Subcutaneous adipose tissue (tissue), 4 donors: ENCODE measurements around the gene IQSEC1. TPM values are rescaled to one million over a fixed set of nuclear protein-coding genes. Genes with fewer than 3 reads are reported as not detected.

Experiments used
- total RNA-seq, 4 donors: library from RNA; depleted of rRNA; stranded (reverse); fragments of >200 nt; gene quantifications; one replicate each; pipeline ENCODE4 v1.1.0, GENCODE V29; 2016
- TF ChIP-seq, protein P1 (sequence below): fragments of 450-650 bp; IDR thresholded peaks from one replicate; pipeline ENCODE4 v1.5.1; 2016; ENCODE audit warnings: low read depth, mild to moderate bottlenecking, control low read depth, antibody characterized with exemption, moderate library complexity

Gene IQSEC1
- total RNA-seq, 4 donors from 2014 or later = 44.3 to 99.1 (median 51.8) TPM

DNA sequence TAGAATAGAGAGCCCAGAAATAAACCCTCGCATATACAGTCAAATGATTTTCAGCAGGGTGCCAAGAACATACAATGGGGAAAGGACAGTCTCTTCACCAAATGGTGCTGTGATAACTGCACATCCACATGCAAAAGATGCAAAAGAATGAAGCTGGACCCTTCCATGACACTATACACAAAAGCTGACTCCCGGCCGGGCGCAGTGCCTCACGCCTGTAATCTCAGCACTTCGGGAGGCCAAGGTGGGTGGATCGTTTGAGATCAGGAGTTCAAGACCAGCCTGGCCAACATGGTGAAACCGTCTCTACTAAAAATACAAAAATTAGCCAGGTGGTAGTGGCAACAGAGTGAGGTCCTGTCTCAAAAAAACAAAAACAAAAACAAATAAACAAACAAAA is 43.2 kb upstream of the IQSEC1 start:
- TF ChIP-seq, protein P1, sequence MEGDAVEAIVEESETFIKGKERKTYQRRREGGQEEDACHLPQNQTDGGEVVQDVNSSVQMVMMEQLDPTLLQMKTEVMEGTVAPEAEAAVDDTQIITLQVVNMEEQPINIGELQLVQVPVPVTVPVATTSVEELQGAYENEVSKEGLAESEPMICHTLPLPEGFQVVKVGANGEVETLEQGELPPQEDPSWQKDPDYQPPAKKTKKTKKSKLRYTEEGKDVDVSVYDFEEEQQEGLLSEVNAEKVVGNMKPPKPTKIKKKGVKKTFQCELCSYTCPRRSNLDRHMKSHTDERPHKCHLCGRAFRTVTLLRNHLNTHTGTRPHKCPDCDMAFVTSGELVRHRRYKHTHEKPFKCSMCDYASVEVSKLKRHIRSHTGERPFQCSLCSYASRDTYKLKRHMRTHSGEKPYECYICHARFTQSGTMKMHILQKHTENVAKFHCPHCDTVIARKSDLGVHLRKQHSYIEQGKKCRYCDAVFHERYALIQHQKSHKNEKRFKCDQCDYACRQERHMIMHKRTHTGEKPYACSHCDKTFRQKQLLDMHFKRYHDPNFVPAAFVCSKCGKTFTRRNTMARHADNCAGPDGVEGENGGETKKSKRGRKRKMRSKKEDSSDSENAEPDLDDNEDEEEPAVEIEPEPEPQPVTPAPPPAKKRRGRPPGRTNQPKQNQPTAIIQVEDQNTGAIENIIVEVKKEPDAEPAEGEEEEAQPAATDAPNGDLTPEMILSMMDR = no peak

DNA sequence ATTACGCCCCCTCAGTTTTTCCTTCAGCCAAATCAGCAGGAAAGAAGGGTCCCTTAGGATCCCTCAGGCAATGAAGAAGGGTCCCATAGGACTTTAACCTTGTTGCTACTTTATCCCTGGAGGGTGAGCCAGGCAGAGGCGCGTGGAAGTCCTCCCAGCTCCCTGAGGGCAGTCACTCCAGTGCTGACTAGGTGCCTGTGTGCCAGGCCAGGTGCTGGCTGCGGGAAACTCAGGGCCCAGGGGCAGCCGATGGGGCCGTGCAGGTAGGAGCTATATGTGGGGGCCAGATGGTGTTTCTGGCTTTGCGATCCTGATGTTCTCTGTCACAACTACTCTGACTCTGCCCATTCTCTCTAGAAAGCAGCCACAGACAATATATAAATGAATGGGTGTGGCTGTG is 42.8 kb upstream of the IQSEC1 start:
- TF ChIP-seq, protein P1 = no peak

DNA sequence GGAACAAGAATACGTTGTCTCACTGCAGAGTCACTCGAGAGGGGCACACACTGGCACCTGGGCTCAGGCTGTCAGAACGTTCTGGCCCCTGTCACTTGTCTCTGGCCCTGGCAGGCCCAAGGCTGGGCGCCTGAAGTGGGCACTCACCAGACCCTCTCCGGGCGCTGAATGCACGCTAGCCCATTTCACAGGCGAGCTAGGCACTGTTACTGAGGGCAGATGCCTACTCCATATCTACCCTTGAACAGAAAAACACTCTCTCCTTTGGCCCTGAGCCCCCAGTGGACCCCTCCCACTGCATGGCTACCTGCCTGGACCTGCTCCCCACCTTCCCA is 42.3 kb upstream of the IQSEC1 start:
- TF ChIP-seq, protein P1 = no peak

DNA sequence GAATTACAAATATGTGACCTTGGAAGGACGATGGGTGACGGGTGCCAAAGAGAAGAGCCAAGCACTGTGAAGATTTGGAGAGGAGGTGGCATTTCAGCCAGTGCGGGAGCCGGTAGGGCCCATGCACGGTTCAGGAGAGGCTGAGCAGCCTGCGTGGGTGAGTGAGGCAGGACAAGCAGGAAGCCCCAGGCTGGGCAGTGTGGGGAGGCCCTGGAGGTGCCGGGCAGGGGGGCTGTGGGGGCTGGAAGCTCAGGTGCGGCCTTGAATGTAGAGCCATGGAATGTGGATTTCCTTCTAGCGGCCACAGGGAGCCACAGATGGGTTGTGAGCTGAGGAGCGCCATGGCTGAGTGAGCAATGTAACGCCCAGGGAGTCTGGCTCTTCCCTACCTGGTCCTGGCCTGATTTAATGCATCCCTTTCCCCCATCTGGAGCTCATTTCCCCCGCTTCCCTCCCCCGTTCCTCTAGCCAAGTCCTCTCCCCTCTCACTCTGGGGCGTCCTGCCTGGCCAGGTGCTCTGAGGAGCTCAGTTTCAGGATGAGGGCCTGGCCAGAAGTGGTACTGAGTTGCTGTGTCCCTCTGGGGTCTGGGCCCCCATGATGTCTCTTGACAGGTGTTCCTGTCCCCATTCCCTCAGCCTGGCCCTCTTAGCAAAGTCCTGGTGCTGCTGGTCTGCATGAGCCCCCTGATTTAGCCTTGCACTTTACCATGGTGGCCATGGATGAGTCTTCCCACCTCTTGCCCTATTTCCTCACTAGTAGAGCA is 41.8 kb upstream of the IQSEC1 start:
- TF ChIP-seq, protein P1 = no peak

DNA sequence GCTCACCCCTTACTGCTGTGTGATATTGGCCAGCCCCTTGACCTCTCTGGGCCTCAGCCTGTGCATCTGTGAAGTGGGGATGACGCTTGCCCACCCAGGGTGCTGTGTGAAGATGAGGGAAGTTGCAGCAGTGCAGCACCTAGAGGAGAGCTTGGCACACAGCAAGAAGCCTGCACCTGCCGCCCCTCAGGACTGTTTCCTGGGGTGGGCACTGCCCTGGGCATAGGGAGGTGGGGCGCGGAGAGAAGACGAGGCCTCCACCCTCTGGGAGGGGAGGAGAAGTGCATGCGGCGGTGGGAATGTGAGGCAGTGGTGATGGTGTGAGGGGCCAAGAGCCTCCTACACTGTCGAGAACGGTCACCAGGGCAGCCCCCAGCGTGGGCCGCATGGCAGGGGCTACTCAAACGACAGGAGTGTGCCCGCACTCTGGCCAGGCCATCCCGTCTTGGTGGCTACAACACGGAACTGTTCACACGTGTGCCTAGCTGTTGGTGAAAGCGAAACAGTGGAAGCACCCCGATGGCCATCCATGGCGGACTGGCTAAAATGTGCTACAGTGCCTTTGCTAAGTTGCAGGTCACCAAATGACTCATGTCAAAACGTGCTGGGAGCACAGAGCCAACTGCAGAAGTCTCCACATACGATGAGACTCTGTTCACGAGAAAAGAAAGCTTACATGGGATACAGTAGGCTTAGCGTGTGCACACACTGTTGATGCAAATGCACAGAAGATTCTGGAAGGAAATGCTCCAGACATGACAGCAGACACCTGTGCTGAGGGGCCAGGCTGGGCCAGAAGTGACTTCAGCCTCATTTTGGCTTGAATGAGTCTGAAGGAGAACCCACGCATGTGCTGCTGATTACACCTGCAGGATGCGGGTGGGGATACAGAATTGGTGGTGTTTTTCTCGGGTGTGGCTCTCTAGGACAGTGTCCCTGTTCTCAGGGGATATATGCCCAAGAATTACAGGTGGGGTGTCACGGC is 40.4 kb upstream of the IQSEC1 start:
- TF ChIP-seq, protein P1 = no peak

DNA sequence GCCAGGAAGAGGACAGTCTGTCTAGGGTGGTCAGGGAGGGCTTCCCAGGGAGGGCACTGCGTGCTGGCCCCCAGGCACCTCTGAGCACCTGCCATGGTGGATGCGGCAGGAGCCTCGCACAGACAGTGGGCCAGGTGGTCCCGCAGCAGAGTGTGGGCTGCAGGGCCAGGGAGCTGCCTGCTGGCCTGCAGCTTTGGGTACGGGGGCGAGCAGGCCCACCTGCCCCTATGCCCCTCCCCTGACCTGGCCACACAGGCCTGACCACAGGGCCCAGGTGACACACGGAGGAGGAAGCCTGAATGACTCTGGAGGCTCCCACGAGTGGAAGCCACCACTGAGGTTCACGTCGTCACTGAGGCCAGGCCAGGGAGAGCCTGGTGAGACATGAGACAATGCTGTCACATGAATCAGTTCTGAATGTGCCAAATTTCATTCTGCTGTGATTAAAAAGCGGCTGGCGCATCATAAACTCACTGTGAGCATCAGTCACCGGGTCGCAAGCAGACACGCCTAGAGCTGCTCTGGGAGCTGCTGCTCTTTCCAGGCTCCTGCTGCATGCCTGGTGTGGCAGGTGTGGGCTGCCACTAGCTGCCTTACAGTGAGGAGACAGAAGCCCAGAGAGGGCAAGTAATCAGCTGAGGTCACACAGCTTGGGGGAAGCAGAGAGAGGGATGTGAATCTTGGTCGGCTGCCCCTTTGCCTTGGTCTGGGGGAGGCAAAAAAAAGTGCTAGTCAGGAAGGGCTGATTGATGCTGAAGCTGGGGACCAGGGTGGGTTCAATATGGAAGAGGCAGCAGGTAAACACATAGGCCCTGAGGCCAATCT is 39.5 kb upstream of the IQSEC1 start:
- TF ChIP-seq, protein P1 = no peak
